Measurements from ENCODE around the gene FBXW2.

The FBXW2 gene

DNA sequence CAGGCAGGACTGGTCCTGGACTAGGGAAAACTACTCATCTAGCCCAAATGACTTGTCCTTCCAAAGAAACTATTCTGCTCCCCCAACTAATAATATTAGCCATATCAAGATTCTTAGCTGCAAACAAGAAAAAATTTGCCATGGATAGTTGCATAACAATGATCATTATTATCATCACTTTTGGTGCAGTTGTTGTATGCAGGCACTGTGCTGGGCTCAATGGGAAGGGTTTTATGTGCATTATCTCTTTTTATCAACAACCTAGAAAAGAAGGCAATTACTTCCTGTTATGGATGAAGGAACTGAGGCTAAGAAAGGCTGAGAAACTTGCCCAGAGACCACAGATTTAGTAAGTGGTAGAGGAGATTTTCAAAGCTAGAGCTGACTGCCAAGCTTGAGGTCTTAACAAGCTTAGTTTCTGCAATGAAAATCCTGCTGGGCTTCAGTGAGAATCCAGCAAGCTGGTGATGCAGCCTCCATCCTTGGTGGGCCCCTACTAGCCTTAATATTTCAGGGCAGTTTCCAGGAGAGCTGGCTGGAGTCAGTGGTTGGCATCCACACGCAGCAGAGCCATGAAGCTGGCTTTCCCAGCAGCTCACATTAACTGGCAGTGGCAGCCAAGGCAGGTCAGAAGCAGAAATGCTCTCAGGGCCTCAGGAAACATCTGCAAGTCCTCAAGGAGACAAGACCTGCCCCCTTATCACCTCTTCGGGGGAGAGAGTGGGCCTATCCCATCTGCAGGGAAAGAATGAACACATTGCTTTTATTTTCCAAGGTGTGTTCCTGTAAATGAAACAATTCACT lies 58.4 kb downstream of the FBXW2 start:
- DNase-seq = no peak
- Histone ChIP-seq H3K9me3 (ENCODE audit: control insufficient read depth, low read length) (no peaks in the 10 kb centered on the region), H3K4me3 (ENCODE audit: insufficient read depth, low read depth, low read length, poor library complexity, severe bottlenecking) (no peak overlapping the region), H3K4me1 (ENCODE audit: control insufficient read depth, insufficient read depth, low read length, poor library complexity, severe bottlenecking) (no peaks in the 10 kb centered on the region), H3K36me3 (ENCODE audit: control insufficient read depth, insufficient read depth, low read length) (no peaks in the 10 kb centered on the region), H3K27ac (ENCODE audit: insufficient read depth, low read length, poor library complexity, severe bottlenecking) (no peak overlapping the region), H3K27me3 (replicated peaks; ENCODE audit: control insufficient read depth, insufficient read depth, low read length, poor library complexity, severe bottlenecking) (no peaks in the 10 kb centered on the region)

DNA sequence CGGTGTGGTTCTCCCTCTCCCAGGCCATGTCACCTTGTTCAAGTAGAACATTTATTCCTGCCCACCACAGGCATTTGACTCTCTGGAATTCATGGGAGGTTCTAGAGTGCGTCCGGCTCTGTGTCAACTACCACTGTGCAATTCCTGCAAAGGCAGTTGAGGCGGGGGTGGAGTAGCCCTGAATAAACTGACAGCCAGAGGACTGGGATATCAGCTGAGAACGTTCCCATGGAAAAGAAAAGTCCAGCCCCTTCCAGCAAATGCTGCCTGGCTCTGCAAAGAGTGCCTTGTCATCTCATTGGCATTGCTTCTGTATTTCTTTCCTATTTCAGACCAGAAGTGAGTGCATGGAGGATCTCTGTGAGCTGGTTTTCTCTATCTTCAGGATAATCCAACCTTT lies 60.0 kb downstream of the FBXW2 start:
- no peaks in the 10 kb centered on the region for H3K27me3 ChIP-seq (replicated peaks; ENCODE audit: control insufficient read depth, insufficient read depth, low read length, poor library complexity, severe bottlenecking)
- H3K4me3 ChIP-seq (ENCODE audit: insufficient read depth, low read depth, low read length, poor library complexity, severe bottlenecking) = no peak overlapping the region
- DNase-seq = no peak
- H3K4me1 ChIP-seq (ENCODE audit: control insufficient read depth, insufficient read depth, low read length, poor library complexity, severe bottlenecking) = no peaks in the 10 kb centered on the region
- no peak overlapping the region for H3K27ac ChIP-seq (ENCODE audit: insufficient read depth, low read length, poor library complexity, severe bottlenecking)
- H3K9me3 ChIP-seq (ENCODE audit: control insufficient read depth, low read length) = no peaks in the 10 kb centered on the region
- H3K36me3 ChIP-seq (ENCODE audit: control insufficient read depth, insufficient read depth, low read length) = no peaks in the 10 kb centered on the region

DNA sequence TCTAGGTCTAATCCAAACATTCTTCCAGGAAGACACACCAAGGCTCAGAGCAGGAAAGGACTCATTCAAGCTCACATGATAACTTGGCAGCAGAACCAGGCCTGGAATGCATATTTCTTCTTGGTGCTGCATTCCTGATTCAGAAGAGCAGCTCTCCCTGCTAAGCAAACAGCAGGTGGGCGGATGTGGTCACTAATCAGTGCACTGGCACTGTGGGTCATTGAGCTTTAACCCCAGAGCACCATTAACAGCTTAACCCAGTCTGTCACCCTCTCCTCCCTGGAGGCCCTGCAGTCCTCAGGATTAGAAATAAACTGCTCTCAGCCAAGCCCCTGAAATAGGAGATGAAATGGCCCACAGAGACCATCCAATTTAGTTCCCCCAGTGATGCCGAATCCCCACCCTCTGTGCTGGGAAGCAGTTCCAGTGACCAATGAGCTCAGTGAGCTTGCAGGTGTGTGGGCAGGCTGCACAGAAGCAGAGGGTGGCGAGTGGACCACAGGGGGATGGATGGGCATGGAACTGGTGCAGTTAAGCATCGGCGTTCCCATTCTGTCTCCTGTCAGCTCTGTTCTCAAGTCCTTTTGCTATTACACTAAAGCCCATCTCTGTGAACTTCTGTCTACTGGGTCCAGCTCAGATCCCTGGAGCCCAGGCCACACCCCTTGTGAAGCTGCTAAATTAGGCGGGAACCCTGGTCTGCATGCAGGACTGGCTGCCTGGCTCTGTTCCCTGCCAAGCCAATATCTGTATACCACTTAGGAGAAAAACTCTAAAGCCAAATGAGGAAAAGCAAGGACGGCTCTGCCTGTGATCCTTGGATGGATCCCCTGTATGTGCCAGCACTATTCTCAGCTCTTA lies 62.3 kb downstream of the FBXW2 start:
- Histone ChIP-seq H3K27me3 (replicated peaks; ENCODE audit: control insufficient read depth, insufficient read depth, low read length, poor library complexity, severe bottlenecking) (no peaks in the 10 kb centered on the region), H3K9me3 (ENCODE audit: control insufficient read depth, low read length) (no peaks in the 10 kb centered on the region), H3K4me3 (ENCODE audit: insufficient read depth, low read depth, low read length, poor library complexity, severe bottlenecking) (no peak overlapping the region), H3K36me3 (ENCODE audit: control insufficient read depth, insufficient read depth, low read length) (no peaks in the 10 kb centered on the region), H3K27ac (ENCODE audit: insufficient read depth, low read length, poor library complexity, severe bottlenecking) (no peak overlapping the region), H3K4me1 (ENCODE audit: control insufficient read depth, insufficient read depth, low read length, poor library complexity, severe bottlenecking) (no peaks in the 10 kb centered on the region)
- no peak for DNase-seq

DNA sequence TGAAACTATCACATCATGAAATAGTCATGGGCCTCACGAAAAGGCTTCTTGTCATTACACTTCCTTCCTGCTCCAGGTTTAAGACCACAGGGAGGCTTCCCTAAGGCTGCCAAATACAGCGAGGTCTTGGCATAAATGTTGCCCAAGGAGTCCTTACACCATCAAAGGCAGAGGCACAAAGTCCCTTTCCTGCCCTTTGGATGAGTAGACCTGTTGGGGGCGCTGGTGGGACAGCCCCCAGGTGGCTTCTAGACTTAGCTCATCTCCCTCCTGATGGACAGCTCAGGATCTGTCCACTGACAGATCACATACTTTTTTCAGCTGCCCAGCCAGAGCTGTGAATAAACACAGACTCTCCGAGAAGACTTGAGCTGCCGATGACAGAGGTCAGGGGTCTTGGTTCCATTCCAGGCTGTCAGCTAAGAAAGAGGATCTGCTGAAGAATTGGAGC lies 63.4 kb downstream of the FBXW2 start:
- Histone ChIP-seq H3K27ac (ENCODE audit: insufficient read depth, low read length, poor library complexity, severe bottlenecking) (no peak overlapping the region), H3K36me3 (ENCODE audit: control insufficient read depth, insufficient read depth, low read length) (no peaks in the 10 kb centered on the region), H3K9me3 (ENCODE audit: control insufficient read depth, low read length) (no peaks in the 10 kb centered on the region), H3K27me3 (replicated peaks; ENCODE audit: control insufficient read depth, insufficient read depth, low read length, poor library complexity, severe bottlenecking) (no peaks in the 10 kb centered on the region), H3K4me1 (ENCODE audit: control insufficient read depth, insufficient read depth, low read length, poor library complexity, severe bottlenecking) (no peaks in the 10 kb centered on the region), H3K4me3 (ENCODE audit: insufficient read depth, low read depth, low read length, poor library complexity, severe bottlenecking) (no peak overlapping the region)
- no peak for DNase-seq

DNA sequence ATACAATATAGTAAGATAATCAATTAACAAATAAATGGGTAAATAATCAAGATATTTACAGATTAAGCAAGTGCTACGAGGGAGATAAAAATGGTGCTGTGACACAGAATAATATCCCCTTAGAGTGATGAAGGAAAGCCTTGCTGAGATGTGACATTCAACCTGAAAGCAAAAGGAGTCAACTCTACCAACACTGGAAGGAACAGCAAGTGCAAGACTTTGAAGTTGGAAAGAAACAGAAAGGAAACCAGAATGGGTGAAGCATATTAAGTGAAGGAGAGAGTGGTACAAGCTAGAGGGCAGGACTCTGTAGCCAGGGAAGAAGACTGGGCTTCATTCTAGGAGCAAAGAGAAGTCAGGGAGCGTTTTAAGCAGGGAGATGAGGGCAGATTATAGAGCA lies 66.7 kb downstream of the FBXW2 start:
- no peak for DNase-seq
- Histone ChIP-seq H3K9me3 (ENCODE audit: control insufficient read depth, low read length) (no peaks in the 10 kb centered on the region), H3K27ac (ENCODE audit: insufficient read depth, low read length, poor library complexity, severe bottlenecking) (no peak overlapping the region), H3K27me3 (replicated peaks; ENCODE audit: control insufficient read depth, insufficient read depth, low read length, poor library complexity, severe bottlenecking) (no peaks in the 10 kb centered on the region), H3K36me3 (ENCODE audit: control insufficient read depth, insufficient read depth, low read length) (no peaks in the 10 kb centered on the region), H3K4me1 (ENCODE audit: control insufficient read depth, insufficient read depth, low read length, poor library complexity, severe bottlenecking) (no peaks in the 10 kb centered on the region), H3K4me3 (ENCODE audit: insufficient read depth, low read depth, low read length, poor library complexity, severe bottlenecking) (no peak overlapping the region)

DNA sequence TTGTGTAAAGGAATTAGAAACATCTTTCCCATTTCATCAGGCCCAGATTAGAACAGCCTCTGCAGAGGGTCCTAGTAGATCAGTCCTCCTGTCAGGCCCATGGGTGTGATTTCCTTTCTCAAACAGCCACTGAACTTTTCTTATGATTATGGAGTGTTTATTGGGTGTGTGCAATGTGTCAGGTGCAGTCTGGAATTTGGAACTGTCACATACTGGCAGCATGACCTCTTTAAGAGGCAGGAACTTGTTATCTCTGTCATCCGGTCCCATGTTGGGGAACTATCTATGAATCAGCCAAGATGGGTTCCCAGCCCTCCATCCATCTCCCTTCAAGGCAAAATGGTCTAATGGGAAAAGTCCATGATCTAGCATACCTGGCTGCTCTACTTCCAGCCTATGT lies 67.3 kb downstream of the FBXW2 start:
- Histone ChIP-seq H3K4me1 (ENCODE audit: control insufficient read depth, insufficient read depth, low read length, poor library complexity, severe bottlenecking) (no peaks in the 10 kb centered on the region), H3K27ac (ENCODE audit: insufficient read depth, low read length, poor library complexity, severe bottlenecking) (no peak overlapping the region), H3K36me3 (ENCODE audit: control insufficient read depth, insufficient read depth, low read length) (no peaks in the 10 kb centered on the region), H3K4me3 (ENCODE audit: insufficient read depth, low read depth, low read length, poor library complexity, severe bottlenecking) (no peak overlapping the region), H3K9me3 (ENCODE audit: control insufficient read depth, low read length) (no peaks in the 10 kb centered on the region), H3K27me3 (replicated peaks; ENCODE audit: control insufficient read depth, insufficient read depth, low read length, poor library complexity, severe bottlenecking) (no peaks in the 10 kb centered on the region)
- DNase-seq = no peak

DNA sequence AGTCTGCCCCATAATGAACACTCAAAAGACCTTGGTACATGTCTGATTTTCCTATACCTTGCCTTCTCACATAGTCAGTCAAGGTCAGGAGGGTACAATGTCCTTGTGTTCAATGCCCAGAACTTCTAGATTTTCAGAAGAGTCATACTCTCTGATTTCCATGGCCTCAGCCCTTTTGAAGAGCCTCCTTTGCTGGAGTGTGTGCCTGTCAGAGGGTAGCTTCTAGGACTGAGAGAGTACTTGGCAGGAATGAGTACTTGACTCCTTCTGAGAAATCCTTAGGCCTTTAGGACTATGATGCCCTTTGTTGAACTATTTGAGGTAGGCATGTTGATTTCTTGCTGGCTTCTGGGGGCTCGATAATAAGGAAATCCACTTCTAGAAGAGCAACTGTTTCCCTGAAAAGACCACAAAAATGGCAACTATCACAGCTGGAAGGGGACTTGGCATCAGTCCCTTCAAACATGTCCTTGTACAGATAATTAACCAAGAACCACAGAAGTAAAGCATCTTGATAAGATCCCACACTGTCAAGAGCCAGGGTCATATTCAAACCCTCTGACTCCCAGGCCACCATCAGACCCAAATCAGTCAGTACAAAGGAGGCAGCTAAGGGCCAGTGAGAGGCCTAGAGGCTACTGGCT lies 68.3 kb downstream of the FBXW2 start:
- no peak for DNase-seq
- Histone ChIP-seq H3K4me1 (ENCODE audit: control insufficient read depth, insufficient read depth, low read length, poor library complexity, severe bottlenecking) (no peaks in the 10 kb centered on the region), H3K27ac (ENCODE audit: insufficient read depth, low read length, poor library complexity, severe bottlenecking) (no peak overlapping the region), H3K9me3 (ENCODE audit: control insufficient read depth, low read length) (no peaks in the 10 kb centered on the region), H3K4me3 (ENCODE audit: insufficient read depth, low read depth, low read length, poor library complexity, severe bottlenecking) (no peak overlapping the region), H3K36me3 (ENCODE audit: control insufficient read depth, insufficient read depth, low read length) (no peaks in the 10 kb centered on the region), H3K27me3 (replicated peaks; ENCODE audit: control insufficient read depth, insufficient read depth, low read length, poor library complexity, severe bottlenecking) (no peaks in the 10 kb centered on the region)

DNA sequence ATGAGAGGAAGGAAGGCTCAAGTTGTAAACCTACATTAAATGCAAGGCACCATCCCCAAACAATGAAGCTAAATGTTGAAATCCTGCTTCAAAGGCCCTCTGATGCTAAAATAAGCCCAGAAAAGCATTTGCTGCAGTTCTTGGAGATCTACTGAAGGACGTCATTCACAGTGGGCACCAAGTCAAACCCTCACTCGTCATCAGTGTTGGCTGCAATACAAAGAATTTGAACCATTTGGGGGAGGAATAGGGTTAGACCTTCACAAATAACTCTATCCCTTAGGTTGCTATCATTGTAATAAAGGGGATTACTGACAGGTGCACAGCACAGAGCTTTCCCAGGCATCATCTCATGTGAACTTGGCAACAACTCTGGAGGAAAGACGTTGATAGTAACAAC lies 69.7 kb downstream of the FBXW2 start:
- no peak for DNase-seq

DNA sequence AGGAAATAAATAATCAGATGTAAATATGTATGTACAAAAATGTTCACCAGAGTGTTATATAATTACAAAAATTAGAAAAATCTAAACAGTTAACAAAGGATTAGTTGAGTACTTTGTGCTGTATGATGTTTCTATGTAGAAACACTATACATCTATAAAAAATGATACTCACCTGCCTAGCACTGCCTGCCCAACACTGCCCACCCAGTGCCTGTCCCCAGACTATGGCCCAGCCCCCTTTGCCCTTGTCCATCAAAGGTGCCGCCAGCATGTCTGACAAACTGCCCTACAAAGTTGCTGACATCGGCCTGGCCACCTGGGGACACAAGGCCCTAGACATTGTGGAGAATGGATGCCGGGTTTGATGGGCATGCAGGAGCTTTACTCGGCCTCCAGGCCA lies 72.8 kb downstream of the FBXW2 start:
- H3K4me1 ChIP-seq (ENCODE audit: control insufficient read depth, insufficient read depth, low read length, poor library complexity, severe bottlenecking) = no peaks in the 10 kb centered on the region
- H3K4me3 ChIP-seq (ENCODE audit: insufficient read depth, low read depth, low read length, poor library complexity, severe bottlenecking) = no peak overlapping the region
- H3K27me3 ChIP-seq (replicated peaks; ENCODE audit: control insufficient read depth, insufficient read depth, low read length, poor library complexity, severe bottlenecking) = no peaks in the 10 kb centered on the region
- H3K27ac ChIP-seq (ENCODE audit: insufficient read depth, low read length, poor library complexity, severe bottlenecking) = no peak overlapping the region
- H3K36me3 ChIP-seq (ENCODE audit: control insufficient read depth, insufficient read depth, low read length) = no peaks in the 10 kb centered on the region
- DNase-seq = no peak
- no peaks in the 10 kb centered on the region for H3K9me3 ChIP-seq (ENCODE audit: control insufficient read depth, low read length)

More for the DNA sequence above, 69.7 kb downstream of the FBXW2 start:
- Histone ChIP-seq H3K27me3 (replicated peaks; ENCODE audit: control insufficient read depth, insufficient read depth, low read length, poor library complexity, severe bottlenecking) (no peaks in the 10 kb centered on the region), H3K4me3 (ENCODE audit: insufficient read depth, low read depth, low read length, poor library complexity, severe bottlenecking) (no peak overlapping the region), H3K36me3 (ENCODE audit: control insufficient read depth, insufficient read depth, low read length) (no peaks in the 10 kb centered on the region), H3K9me3 (ENCODE audit: control insufficient read depth, low read length) (no peaks in the 10 kb centered on the region), H3K4me1 (ENCODE audit: control insufficient read depth, insufficient read depth, low read length, poor library complexity, severe bottlenecking) (no peaks in the 10 kb centered on the region), H3K27ac (ENCODE audit: insufficient read depth, low read length, poor library complexity, severe bottlenecking) (no peak overlapping the region)

DNA sequence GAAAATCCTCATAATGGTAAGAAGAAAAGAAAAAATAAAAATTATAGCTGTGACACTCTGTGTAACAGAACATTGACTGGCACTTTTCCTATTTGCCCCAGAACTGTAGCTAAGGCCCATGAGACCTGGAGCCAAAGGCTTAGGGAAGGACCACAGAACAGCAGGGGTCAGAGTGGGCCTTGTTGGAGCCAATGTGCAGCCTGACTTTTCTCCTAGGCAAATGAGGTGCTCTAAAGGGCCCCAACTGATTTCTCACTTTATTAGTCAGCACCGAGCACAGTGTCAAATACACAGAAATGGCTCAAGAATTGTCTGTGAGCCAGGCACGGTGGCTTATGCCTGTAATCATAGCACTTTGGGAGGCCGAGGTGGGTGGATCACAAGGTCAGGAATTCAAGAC lies 74.9 kb downstream of the FBXW2 start:
- Histone ChIP-seq H3K9me3 (ENCODE audit: control insufficient read depth, low read length) (no peaks in the 10 kb centered on the region), H3K4me3 (ENCODE audit: insufficient read depth, low read depth, low read length, poor library complexity, severe bottlenecking) (no peak overlapping the region), H3K27me3 (replicated peaks; ENCODE audit: control insufficient read depth, insufficient read depth, low read length, poor library complexity, severe bottlenecking) (no peaks in the 10 kb centered on the region), H3K4me1 (ENCODE audit: control insufficient read depth, insufficient read depth, low read length, poor library complexity, severe bottlenecking) (peaks cover 10% of the 10 kb centered on the region), H3K36me3 (ENCODE audit: control insufficient read depth, insufficient read depth, low read length) (no peaks in the 10 kb centered on the region), H3K27ac (ENCODE audit: insufficient read depth, low read length, poor library complexity, severe bottlenecking) (no peak overlapping the region)
- DNase-seq = no peak

All from effector memory CD4-positive, alpha-beta T cell (primary cell).